GM18499 (cell line): ENCODE measurements around the gene MANF.

Experiments
- ATAC-seq: cut with Tn5 transposase; IDR thresholded peaks from one replicate; pipeline ENCODE4 v1.9.1; 2021; ENCODE audit warnings: moderate number of reproducible peaks; ENCODE audit not compliant: insufficient read depth, unreplicated experiment

MANF gene

DNA sequence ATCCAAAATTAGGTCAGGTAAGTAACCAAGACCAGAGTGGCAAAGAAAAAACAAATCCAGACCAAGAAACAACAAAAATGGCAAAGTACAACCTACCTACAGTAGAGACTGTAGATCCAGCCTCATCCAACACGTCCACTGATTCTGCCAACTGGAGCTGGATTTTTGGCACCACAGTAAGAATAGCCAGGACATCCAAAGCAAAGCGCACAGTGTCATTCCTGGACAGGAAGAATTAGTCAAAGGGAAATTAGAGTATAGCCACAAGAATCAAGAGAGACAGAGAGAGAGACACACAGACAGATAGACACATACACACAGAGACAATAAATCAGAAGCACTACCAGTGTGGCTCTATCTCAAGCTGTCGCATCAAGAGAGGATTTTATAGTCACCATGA is 37.1 kb downstream of the MANF start:
- ATAC-seq = no peak

DNA sequence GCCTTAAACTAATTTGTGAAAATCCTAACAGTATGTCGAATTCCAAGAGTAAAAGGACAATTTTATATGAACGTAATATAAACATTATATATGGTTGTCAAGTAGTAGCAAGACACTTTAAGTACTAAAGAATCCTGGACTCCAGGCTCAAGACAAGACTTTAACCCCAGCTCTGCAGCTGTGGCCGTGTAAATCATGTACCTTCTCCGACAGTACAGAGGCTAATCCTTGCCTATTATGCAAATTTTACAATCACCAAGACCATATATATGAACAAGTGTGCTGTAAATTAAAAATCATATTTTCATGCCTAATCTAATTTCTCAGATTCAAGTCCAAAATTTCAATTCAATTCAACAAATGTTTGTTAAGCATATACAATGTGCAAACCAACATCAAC is 41.8 kb downstream of the MANF start:
- ATAC-seq = no peak

DNA sequence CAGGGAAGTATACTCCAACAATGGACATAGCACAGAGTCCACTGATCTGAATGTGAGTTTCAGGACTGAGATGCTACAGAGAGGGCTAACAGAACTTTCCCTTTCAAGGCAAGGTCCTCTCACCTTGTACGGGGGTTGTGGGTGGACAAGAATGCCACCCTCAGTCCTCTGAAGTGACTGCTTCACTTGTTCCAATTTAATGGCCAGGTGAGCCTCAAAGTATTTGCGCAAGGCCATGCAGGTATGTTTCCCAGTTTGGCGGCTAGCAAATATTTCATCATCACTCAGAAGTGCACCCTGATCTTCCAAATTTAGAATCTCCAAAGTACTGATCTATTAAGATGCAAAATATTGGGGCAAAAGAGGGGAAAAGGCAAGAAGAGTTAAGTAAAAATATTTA is 44.0 kb downstream of the MANF start:
- ATAC-seq = no peak

DNA sequence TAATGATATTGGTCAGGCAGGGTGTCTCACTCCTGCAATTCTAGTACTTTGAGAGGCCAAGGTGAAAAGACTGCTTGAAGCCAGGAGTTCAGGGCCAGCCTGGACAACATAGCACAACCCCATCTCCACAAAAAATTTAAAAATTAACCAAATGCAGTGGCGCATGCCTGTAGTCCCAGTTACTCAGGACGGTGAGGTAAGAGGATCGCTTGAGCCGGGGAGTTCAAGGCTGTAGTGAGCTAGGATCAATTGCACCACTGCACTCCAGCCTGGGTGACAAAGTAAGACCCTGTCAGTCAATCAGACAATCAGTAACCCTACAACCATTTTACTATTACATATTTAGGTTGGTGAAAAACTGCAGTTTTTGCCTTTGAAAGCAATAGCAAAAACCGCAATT is 49.0 kb downstream of the MANF start:
- ATAC-seq = no peak

DNA sequence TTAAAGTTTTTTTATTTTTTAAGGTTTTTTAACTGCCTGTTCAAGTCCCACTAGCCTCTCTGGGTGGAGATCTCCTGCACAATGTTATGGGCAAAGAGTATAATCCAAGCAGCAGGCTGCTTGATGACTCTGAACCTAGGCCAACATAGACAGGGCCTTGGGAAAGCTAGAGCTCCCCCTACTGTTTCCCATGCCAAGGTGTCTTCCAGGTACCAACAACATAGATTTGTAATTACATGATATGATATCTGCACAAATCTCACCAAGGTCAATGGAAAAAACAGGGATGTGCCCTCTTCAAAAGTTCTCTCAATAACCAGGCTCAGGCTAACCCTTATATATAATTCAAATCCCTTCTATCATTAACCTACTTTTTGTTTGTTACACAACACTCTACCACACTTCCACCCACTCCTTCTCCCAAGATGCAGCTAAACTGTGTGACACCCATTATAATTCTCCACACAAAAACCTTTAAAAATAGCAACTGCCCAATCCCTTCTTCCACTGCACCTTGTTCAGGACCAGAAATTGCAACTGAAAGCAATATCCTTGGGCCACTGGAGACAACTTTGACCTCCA is 49.7 kb downstream of the MANF start:
- ATAC-seq = no peak

DNA sequence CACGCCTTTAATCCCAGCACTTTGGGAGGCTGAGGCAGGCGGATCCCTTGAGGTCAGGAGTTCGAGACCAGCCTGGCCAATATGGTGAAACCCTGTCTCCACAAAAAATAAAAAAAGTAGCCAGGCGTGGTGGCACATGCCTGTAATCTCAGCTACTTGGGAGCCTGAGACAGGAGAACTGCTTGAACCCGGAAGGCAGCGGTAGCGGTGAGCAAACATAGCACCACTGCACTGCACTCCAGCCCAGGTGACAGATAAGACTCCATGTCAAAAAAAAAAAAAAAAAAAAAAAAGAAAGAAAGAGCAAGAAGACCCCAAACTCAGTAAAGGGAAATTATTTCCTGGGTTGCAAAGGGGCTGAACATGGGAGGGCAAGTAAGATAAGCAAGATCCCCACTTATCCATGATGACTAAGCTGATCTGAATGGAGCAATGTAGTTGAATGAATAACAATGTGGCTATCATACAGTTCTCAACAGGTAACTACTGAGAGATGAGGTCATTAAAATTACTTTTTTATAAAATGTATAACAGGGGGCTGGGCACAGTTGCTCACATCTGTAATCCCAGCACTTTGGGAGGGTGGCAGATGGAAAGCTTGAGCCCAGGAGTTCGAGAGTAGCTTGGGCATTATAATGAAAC is 52.0 kb downstream of the MANF start:
- ATAC-seq = no peak
